Left ventricle myocardium inferior (tissue), 1 donor: ENCODE measurements around the gene ARHGAP35. TPM values are rescaled to one million over a fixed set of nuclear protein-coding genes. Genes with fewer than 3 reads are reported as not detected.

Source experiments
- DNase-seq: peaks from one replicate; pipeline ENCODE4 v3.0.0-alpha.2; 2020
- H3K27ac ChIP-seq: fragments of 200-600 bp; replicated peaks from 2 replicates; pipeline ENCODE4 v1.8.0; 2021
- H3K27me3 ChIP-seq: fragments of 200-600 bp; 2 replicates; pipeline ENCODE4 v1.8.0; 2021; ENCODE audit warnings: low read depth
- H3K36me3 ChIP-seq: fragments of 200-600 bp; 2 replicates; pipeline ENCODE4 v1.8.0; 2021
- H3K4me1 ChIP-seq: fragments of 200-600 bp; 2 replicates; pipeline ENCODE4 v1.8.0; 2021
- H3K4me3 ChIP-seq: fragments of 200-600 bp; 2 replicates; pipeline ENCODE4 v1.8.0; 2021; ENCODE audit warnings: mild to moderate bottlenecking, moderate library complexity
- H3K9me3 ChIP-seq: fragments of 200-600 bp; replicated peaks from 2 replicates; pipeline ENCODE4 v1.8.0; 2021
- CTCF ChIP-seq: fragments of 200-600 bp; IDR thresholded peaks from 2 replicates; pipeline ENCODE4 v1.8.0; 2021; ENCODE audit warnings: antibody characterized with exemption, mild to moderate bottlenecking, borderline replicate concordance
- intact Hi-C: fragments of 100-400 bp; cut with micrococcal nuclease; formaldehyde crosslinking; loops from one replicate; pipeline ENCODE4 v1.11.0; 2022
- total RNA-seq: library from RNA; stranded (reverse); fragmentation: NEBNext Ultra II Directional; extraction: Animal tissue kit (Norgen Biotek cat#: 25700); gene quantifications from one replicate; pipeline ENCODE4 v1.2.1, GENCODE V29; 2021
- donor health status: DM: no; HTN: yes; CAD: no; lungs with severe emphysema.

Gene ARHGAP35
- total RNA-seq, 1 donor from 2014 or later = 75.4 TPM

- Histone ChIP-seq H3K27me3 (no peaks in the 10 kb centered on the region), H3K9me3 (no peaks in the 10 kb centered on the region), H3K4me3 (no peak overlapping the region), H3K36me3 (peaks cover 51% of the 10 kb centered on the region), H3K27ac (peak overlapping the region; percentile 70), H3K4me1 (peaks cover 33% of the 10 kb centered on the region)
- intact Hi-C loops = loop anchor here (5.0 kb wide), 1 partner anchor 83 kb away; no protein-coding TSS in a partner anchor
- TF ChIP-seq CTCF = no peak
- DNase-seq = no peak
These were observed 20.9 kb upstream of the ARHGAP35 start for GRCh38 chr19:46839752-46840497.

GRCh38 chr19:46840498-46840942 lies 20.3 kb upstream of the ARHGAP35 start:
- Histone ChIP-seq H3K27me3 (no peaks in the 10 kb centered on the region), H3K4me3 (no peak overlapping the region), H3K4me1 (peaks cover 33% of the 10 kb centered on the region), H3K9me3 (no peaks in the 10 kb centered on the region), H3K36me3 (peaks cover 57% of the 10 kb centered on the region), H3K27ac (peak overlapping the region; percentile 70)
- intact Hi-C loops = loop anchor here (5.0 kb wide), 1 partner anchor 83 kb away; no protein-coding TSS in a partner anchor
- no peak for DNase-seq
- peak; percentile 84 for TF ChIP-seq CTCF

- no peak overlapping the region for H3K4me3 ChIP-seq
- TF ChIP-seq CTCF = no peak
- no peaks in the 10 kb centered on the region for H3K9me3 ChIP-seq
- peak overlapping the region; percentile 70 for H3K27ac ChIP-seq
- H3K4me1 ChIP-seq = peaks cover 29% of the 10 kb centered on the region
- intact Hi-C loops = loop anchor here (5.0 kb wide), 1 partner anchor 84 kb away; no protein-coding TSS in a partner anchor
- H3K36me3 ChIP-seq = peaks cover 63% of the 10 kb centered on the region
- no peaks in the 10 kb centered on the region for H3K27me3 ChIP-seq
- DNase-seq = peak; percentile 77
These were observed 19.2 kb upstream of the ARHGAP35 start for GRCh38 chr19:46841458-46842083.

GRCh38 chr19:46842791-46843190 lies 18.0 kb upstream of the ARHGAP35 start:
- Histone ChIP-seq H3K9me3 (no peaks in the 10 kb centered on the region), H3K4me1 (peaks cover 26% of the 10 kb centered on the region), H3K27ac (no peak overlapping the region), H3K36me3 (peaks cover 55% of the 10 kb centered on the region), H3K4me3 (no peak overlapping the region), H3K27me3 (no peaks in the 10 kb centered on the region)
- TF ChIP-seq CTCF = no peak
- intact Hi-C loops = loop anchor here (5.0 kb wide), 1 partner anchor 85 kb away; no protein-coding TSS in a partner anchor
- no peak for DNase-seq

GRCh38 chr19:46844067-46844489 lies 16.7 kb upstream of the ARHGAP35 start:
- H3K4me3 ChIP-seq = no peak overlapping the region
- no peaks in the 10 kb centered on the region for H3K27me3 ChIP-seq
- intact Hi-C loops = loop anchor here (5.0 kb wide), 1 partner anchor 87 kb away; no protein-coding TSS in a partner anchor
- DNase-seq = no peak
- peaks cover 31% of the 10 kb centered on the region for H3K4me1 ChIP-seq
- no peaks in the 10 kb centered on the region for H3K9me3 ChIP-seq
- H3K36me3 ChIP-seq = peaks cover 42% of the 10 kb centered on the region
- no peak for TF ChIP-seq CTCF
- H3K27ac ChIP-seq = no peak overlapping the region
